ENCODE data around the gene EZH1.
A peak's percentile ranks its signal among the peaks of the same experiment; 100 is the strongest.
"Not testable (repeated sequence)": the region's sequence is repeated elsewhere in the genome, so short reads cannot be mapped to it uniquely, and the experiment has no call there.

Gene EZH1

DNA sequence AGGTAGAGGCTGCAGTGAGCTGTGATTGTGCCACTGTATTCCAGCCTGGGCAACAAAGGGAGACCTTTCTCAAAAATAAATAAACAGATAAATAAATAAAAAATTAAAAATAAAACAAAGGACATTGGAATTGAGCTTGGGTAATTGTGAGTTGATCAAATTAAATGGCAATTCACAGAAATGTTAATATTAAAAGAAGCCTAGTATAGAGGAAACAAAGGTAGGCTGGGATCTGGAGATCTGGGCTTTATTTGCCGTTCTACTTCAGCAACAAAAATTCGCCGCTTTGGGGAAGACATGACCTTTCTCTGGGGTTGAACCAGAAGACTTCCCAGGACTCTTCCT is 28.1 kb upstream of the EZH1 start:
- DNase-seq (ENCODE audit: low read depth), result no peak

- not testable (repeated sequence) for DNase-seq (ENCODE audit: low read depth)
Measured at GRCh38 chr17:42769964-42770363, 25.1 kb upstream of the EZH1 start.

- not testable (repeated sequence) for DNase-seq (ENCODE audit: low read depth)
Measured at GRCh38 chr17:42768006-42768405, 23.2 kb upstream of the EZH1 start.

DNA sequence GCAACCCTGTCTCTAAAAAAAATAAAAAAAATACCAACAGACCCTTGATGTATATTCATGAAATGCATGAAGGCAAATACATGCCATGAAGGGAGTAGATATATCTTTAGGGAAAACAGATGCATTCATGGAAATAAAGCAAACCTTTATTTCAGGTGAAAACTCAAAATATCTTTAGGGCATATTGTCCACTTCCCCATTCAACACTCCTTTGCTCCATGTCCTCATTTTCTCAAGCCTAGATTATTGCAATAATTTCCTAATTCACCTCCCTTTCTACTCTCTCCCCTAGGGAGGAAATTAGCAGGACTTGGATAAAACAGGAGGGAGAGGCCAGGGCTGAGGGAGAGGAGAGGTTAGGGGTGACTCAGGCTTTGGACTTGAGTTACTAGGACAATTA is 22.7 kb upstream of the EZH1 start:
- DNase-seq (ENCODE audit: low read depth), result no peak

DNA sequence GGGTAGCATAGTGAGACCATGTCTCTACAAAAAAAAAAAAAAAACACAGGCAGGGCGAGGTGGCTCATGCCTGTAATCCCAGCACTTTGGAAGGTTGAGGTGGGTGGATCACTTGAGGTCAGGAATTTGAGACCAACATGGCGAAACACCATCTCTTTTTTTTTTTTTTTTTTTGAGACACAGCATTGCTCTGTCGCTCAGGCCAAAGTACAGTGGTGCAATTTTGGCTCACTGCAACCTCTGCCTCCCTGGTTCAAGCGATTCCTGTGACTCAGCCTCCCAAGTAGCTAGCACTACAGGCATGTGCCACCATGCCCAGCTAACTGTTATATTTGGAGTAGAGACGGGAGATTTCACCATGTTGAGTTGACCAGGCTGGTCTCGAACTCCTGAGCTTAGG is 21.3 kb upstream of the EZH1 start:
- DNase-seq (ENCODE audit: low read depth), result no peak

DNA sequence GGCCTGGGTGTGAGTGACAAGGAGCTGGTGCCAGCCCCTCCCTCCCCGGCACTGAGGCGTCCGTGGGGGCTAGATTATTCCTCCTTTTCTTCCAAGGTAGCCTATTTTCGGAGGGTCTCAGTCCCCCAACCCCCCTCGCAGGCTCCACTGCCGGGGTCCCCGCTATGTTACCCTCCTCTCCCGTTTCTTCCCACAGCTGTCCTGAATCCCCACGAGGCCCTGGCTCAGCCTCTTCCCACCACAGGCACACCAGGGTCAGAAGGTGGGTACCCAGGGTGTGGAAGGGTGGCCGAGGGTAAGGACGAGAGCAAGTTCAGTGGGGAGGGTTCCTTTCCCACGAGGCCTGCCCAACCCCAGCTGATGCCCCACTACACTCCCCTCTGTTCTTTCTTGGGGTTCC is 16.8 kb upstream of the EZH1 start:
- no peak for DNase-seq (ENCODE audit: low read depth)

DNA sequence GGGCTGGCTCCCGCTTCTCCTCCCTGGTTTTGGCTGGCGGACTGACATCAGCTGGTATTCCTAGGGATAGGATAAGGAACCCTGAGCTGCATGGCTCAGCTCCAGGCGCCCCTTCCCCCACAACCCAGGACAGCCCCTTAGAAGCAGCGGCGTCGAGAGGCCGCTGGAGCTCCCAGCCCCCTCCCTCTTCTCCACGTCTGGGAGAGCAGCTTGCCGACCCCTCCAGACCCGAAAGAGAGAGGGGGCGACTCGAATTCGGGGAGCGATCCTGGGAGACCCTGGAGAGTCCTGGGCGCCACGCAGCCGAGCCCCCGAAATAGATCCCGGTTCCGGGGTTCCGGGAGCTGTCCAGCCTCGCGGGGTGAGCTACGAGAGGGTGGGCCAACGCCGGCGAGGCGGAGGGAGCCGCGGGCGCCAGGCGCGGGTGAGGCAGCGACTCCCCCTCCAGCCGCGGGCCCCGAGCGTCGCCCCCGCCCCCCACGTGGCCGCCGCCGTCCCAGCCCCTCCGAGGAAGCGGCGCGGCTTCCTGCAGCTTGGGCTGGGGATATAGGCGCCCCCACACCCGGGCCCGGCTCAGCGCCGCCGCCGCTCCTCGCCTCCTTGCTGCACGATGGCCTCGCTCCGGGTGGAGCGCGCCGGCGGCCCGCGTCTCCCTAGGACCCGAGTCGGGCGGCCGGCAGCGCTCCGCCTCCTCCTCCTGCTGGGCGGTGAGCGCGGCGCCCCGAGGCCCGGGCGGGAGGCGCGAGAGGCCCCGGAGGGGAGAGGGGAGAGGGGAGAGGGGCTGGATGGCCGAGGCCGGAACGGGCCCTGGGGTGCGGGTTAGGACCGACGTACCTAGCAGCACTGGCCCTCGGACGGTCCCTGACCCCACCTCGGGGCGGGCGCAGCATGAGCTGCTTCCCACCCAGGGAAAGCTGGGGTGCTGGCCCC is 16.1 kb upstream of the EZH1 start, which contains the start of gene RAMP2:
RAMP2 (plus strand) TSS at position 576 of the 930 bp plus-strand sequence; CDS start at position 611, 35 bp downstream.
- DNase-seq (ENCODE audit: low read depth), result no peak

- DNase-seq (ENCODE audit: low read depth), result no peak
Measured at GRCh38 chr17:42759982-42760651, 15.3 kb upstream of the EZH1 start.

DNA sequence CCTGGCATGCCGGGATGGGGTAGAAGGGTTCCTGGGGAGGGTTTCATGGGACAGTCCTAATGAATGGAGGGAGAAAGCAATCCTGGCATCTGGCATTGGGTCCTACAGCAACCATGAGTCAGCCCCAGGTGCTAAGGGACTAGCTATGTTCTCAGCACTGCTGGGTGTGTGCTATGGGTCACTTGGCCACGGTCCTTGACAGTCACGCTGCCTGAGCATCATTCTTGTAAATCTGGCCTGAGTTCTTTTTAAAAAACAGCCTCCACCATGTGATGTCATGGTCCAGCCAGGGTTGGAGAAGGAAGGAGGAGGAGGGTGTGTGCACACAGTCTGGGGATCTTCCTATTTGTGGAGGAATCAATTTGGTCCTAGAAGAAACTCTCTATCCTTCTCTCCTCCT is 9.9 kb upstream of the EZH1 start:
- DNase-seq (ENCODE audit: low read depth), result no peak

DNA sequence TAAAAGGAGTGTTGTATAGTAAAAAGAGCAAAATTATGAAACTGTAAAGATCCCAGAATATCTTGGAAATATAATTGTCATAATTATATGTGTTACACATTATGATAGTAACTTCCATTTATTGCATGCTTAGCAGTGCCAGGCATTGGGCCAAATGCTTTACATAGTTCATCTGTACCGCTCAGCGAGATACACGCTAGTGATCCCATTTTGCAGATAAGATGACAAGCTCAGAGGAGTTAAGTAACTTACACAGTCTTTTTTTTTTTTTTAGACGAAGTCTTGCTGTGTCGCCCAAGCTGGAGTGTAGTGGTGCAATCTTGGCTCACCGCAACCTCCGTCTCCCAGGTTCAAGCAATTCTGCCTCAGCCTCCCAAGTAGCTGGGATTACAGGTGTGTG is 6.8 kb upstream of the EZH1 start:
- no peak for DNase-seq (ENCODE audit: low read depth)

DNA sequence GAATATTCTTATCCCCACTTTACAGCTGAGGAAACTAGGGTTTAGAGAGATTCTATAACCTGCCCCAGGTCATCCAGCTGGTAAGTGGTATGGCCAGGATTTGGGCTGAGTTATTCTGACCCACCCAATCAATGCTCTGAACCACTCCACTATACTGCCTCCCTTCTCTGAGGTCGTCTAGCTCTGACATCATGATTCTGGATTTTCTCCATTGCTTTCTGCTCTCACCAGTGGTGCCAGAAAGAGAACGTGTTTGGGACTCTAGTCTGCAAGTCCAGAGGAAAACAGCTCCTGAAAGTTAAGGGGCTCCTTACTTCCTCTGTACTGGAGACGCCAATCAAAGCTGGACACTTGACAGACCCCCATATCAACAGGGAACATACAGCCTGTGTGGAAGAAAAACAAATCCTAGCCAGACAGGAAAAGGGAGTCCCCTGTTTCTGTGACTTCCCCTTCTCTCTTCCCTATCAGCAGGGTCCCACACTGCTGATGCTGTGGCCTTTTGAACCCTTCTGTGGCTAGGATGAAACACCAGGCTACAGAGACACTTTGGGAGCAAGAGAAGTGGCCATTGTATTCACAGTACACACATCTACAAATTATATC is 6.0 kb upstream of the EZH1 start:
- DNase-seq (ENCODE audit: low read depth), result no peak

- DNase-seq (ENCODE audit: low read depth), result no peak
Measured at GRCh38 chr17:42748908-42749798, 4.3 kb upstream of the EZH1 start.

DNA sequence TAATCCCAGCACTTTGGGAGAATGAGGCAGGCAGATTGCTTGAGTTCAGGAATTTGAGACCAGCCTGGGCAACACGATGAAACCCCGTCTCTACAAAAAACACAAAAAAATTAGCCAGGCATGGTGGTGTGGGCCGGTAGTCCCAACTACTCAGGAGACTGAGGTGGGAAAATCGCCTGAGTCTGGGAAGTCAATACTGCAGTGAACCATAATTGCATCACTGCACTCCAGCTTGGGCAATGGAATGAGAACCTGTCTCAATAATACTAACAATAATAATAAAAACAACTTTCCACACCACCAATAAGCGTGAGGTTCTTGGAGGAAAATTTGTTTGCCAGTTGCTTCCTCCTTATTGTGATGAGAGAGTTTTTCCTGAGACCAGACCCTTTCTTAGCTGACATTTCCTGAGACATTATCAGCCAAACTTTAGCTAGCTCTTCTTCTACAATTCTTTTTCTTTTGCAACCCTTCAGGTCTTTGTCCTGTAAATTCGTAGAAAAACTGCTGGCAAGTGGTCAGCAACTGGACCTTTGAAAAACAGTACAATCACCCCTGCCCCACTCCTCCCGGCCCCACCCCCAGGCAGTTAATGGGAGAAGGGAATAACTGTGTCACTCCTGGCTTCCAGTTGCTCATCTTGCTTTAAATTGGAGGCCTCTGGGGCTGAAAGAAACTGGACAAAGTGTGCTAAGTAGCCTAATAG is 3.5 kb upstream of the EZH1 start:
- DNase-seq (ENCODE audit: low read depth), result no peak

- DNase-seq (ENCODE audit: low read depth), result peak; percentile 46
Measured at GRCh38 chr17:42744283-42744805, 496 bp downstream of the EZH1 start.

GRCh38 chr17:42743595-42744282 is 1.1 kb downstream of the EZH1 start:
- DNase-seq (ENCODE audit: low read depth), result no peak

DNA sequence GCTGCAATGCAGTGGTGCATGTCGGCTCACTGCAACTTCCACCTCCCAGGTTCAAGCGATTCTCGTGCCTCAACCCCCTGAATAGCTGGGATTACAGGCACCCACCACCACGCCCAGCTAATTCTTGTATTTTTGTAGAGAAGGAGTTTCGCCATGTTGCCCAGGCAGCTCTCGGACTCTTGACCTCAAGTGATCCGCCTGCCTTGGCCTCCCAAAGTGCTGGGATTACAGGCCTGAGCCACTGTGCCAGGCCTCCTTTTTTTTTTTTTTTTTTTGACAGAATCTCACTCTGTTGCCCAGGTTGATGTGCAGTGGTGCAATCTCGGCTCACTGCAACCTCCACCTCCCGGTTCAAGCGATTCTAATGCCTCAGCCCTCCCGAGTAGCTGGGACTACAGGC is 1.9 kb downstream of the EZH1 start:
- not testable (repeated sequence) for DNase-seq (ENCODE audit: low read depth)

GRCh38 chr17:42740699-42741098 is 4.1 kb downstream of the EZH1 start:
- no peak for DNase-seq (ENCODE audit: low read depth)

DNA sequence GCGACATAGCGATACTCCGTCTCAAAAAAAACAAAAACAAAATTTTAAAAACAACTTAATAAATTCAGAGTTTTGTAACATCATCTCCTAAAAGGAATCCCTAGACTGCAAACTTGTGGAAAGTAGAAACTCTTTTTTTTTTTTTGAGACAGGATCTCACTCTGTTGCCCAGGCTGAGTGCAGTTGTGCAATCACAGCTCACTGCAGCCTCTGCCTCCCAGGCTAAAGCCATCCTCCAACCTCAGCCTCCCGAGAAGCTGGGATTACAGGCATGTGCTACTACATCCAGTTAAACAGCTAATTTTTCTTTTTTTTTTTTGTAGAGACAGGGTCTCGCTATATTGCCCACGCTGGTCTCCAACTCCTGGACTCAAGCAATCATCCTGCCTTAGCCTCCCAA is 19.7 kb downstream of the EZH1 start:
- no peak for DNase-seq (ENCODE audit: low read depth)

DNA sequence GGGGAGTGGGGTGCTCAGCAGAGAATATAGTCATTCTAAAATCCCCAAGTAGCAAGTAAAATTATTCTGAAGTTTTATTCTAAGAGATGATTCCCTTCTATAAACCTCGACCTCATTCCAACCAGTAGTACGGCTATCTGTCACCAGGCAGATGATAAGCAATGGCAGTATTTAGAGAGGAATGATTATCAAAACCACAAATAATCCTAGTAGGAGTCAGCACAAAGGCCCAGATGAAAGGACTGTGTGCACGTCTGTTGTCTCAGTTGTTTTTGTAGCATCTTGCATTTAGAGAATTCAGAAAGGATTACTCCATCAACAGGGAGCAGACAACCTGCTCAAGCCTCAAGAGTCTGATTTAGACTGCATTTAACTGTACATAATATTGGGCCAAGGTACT is 21.2 kb downstream of the EZH1 start:
- DNase-seq (ENCODE audit: low read depth), result no peak

- no peak for DNase-seq (ENCODE audit: low read depth)
Measured at GRCh38 chr17:42720996-42721583, 23.8 kb downstream of the EZH1 start.

Measured in stimulated activated CD8-positive, alpha-beta memory T cell treated with anti-CD3 and anti-CD28 coated beads, Interleukin-7, amount 100 ng/mL, for 24 hours (primary cell).